NCI-H226 (cell line): Measurements from ENCODE around the gene SLC18A3.

ENCODE experiments used
- DNase-seq: peaks from one replicate; pipeline ENCODE4 v3.0.0-alpha.2; 2015

The SLC18A3 gene

GRCh38 chr10:49596836-49597235 lies 13.3 kb upstream of the SLC18A3 start:
- DNase-seq = no peak

DNA sequence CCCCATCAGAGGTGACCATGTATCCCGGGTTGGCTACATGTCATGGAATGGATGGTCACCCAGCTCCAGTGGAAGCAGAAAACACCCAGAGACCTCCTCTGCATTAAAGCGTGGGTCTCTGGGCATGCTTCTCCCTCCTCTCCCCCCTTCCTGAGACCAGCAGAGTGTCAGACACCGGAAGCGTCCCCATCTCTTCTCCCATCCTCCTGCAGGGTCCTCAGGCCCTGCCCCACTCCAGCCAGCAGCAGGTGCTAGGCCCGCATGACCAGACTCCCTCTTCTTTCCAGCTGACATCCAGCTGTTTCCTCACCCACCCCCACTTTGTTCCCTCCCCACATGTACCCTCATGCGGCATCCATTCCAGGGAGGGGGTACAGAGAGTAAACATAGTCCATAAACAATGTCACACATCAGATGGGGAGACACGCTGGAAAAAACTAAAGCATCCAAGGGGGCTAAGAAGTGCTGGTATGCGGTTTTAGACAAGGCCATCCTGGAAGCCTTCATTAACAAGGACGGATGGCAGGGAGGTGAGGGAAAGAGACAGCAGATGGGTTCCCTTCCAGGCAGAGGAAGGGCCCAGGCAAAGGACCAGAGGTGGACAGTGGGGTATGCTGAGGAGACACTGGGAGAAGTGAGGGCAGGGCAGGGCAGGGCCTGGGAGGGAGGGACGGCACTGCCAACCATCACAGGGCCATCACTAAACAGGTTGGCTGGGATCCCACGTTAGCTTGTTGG lies 12.5 kb upstream of the SLC18A3 start:
- no peak for DNase-seq

GRCh38 chr10:49598164-49598856 lies 11.8 kb upstream of the SLC18A3 start:
- DNase-seq = no peak

GRCh38 chr10:49598986-49599385 lies 11.1 kb upstream of the SLC18A3 start:
- DNase-seq = peak; percentile 53

DNA sequence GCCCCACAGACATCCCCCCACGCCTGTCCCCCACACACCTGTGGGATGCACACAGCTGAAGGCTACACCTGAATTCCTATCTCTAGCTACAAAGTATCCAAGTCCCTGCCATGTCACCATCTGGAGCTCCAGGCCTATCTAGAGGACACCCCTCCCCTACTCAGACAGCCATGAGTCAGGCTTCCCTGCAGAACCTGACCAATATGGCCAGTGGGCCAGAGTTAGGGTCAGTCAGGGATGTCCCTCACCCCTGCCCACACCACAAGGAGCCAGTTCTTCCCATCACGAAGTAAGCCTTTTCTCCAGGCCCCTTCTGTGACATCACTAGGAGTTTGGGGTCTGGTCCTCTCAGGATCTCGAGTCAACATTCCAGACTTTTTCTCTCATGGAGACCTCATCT lies 10.6 kb upstream of the SLC18A3 start:
- no peak for DNase-seq

GRCh38 chr10:49600046-49600445 lies 10.1 kb upstream of the SLC18A3 start:
- no peak for DNase-seq

- peak; percentile 35 for DNase-seq
Measured at GRCh38 chr10:49600781-49601400, 9.2 kb upstream of the SLC18A3 start.

DNA sequence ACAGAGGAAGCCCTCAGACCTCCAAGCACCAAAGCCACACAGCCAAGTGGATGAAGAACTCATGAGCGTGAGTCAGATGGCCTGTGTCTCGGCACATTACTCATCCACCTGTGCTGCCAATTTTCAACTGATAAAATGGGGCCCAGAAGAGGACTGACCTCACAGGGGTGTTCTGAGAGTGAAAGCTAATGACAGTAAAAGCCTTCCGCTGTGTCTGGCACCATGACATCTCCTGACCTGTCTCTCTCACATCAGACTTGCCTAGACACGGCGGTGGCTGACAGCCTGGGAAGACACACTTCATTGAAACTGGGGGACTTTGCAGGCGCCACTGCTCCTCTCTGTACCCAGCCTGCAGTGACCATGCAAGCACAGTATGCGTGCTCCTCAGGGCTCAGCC lies 8.3 kb upstream of the SLC18A3 start:
- DNase-seq = peak; percentile 32

DNA sequence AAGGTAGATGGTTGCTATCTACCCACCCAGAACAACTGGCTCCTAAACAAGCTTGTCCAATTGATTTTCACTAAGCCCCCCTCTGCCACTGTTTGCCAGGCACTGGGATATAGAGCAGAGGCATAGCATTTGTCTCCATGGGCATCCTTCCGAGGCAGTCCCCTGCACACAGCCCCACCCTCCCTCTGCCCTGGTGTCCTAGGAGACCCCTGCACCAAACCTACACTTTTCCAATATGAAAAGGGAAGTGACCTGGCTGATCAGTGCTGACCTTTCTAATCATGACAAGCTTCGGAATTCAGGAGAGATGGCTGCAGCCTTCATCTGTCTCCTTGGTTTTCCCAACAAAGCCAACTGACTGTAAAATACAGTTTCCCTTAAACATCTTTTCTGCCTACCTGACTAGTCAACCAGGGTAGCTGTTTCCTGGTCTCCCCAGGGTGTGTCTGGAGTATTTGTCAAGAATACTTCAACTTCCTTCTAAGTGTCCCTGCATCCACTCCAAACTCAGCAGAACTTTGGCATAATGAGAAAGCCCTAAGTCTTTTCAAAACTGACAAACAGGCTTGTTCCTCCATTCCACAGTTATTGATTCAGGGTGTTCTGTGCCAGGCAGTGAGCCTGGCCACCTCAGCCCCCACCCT lies 7.6 kb upstream of the SLC18A3 start:
- DNase-seq = no peak

- DNase-seq = no peak
Measured at GRCh38 chr10:49605216-49605938, 4.7 kb upstream of the SLC18A3 start.

DNA sequence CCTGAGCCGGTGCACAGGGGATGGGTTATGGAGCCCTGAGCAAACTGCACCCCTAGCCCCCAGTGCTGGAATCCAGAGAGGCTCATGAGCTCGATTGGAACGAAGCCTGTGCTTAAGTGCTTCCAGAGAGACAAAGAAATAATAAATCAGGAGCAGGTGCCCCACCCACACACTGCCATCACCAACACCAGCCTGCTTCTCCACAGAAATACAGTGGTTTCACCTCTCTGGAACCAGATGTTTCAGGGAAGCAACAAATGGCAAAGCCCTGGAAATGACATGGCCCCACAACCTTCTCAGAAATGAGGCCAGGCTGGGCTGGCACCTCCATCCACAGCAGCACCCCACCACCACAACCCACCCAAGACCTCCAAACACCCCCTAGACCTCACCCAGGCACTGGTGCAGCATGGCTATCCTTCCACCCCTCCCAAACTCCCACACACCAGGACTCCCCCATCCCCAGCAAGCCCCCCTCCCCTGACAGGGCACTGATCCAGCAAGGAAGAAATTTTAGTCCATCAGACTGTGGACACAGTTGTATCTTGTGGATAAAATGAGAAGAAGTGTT lies 4.1 kb upstream of the SLC18A3 start:
- no peak for DNase-seq

GRCh38 chr10:49606981-49607535 lies 3.1 kb upstream of the SLC18A3 start:
- peak; percentile 86 for DNase-seq

- no peak for DNase-seq
Measured at GRCh38 chr10:49608166-49609005, 1.7 kb upstream of the SLC18A3 start.

DNA sequence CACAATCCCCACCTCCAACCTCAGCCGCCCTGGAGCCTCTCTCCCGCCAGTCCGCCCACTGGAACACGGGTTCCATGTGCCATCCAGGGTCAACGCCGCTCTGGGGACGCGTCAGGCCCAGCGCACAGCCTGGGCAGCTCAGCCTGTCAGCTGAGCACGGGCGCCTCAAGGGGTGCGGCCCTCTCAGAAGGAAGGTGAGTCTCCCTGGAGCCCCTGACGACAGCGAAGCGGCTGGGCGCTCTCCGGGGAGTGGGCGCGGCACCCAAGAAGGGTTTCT lies 1.2 kb upstream of the SLC18A3 start:
- DNase-seq = no peak

GRCh38 chr10:49609283-49610113 lies 612 bp upstream of the SLC18A3 start:
- DNase-seq = no peak

DNA sequence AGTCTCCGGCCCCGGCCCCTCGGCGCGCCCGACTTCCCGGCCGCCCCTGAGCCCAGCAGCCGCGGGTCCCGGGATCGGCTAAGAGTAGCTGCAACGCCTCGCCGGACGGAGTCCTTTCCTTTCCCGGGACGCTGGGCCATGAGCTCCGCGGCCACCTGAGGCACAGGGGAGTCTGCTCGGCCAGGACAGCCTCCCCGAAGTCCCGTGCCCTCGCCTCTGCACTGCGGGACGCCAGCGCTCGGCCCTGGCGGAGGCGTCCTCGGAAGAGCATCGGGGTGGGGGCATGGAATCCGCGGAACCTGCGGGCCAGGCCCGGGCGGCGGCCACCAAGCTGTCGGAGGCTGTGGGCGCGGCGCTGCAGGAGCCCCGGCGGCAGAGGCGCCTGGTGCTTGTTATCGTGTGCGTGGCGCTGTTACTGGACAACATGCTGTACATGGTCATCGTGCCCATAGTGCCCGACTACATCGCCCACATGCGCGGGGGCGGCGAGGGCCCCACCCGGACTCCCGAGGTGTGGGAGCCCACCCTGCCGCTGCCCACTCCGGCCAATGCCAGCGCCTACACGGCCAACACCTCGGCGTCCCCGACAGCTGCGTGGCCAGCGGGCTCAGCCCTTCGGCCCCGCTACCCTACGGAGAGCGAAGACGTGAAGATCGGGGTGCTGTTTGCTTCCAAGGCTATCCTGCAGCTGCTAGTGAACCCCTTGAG lies 502 bp downstream of the SLC18A3 start:
- no peak for DNase-seq

GRCh38 chr10:49611166-49611815 lies 1.2 kb downstream of the SLC18A3 start:
- DNase-seq = no peak

- no peak for DNase-seq
Measured at GRCh38 chr10:49611816-49612512, 1.9 kb downstream of the SLC18A3 start.
